Cortex of kidney (tissue), 1 donor: ENCODE measurements around the gene MAPRE3.

Experiments
- DNase-seq: peaks from one replicate; lab custom pipeline; 2025; lab: John Stamatoyannopoulos, UW

Gene MAPRE3

DNA sequence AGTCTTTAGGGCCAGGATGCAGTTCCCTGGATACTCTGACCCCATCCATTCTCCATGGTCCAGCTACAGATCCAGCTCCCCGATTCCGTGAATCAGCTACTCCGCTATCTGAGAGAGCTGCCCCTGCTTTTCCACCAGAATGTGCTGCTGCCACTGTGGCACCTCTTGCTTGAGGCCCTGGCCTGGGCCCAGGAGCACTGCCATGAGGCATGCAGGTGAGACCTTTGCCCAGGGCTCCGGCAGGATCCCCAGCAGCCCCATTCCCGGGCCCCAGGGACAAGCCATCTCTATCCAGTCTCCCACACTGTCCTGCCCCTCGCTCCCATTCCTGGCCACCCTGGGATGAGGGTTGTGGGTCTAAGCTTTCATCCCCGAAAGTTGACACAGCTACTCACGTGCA is 69.8 kb downstream of the MAPRE3 start:
- DNase-seq, result no peak

DNA sequence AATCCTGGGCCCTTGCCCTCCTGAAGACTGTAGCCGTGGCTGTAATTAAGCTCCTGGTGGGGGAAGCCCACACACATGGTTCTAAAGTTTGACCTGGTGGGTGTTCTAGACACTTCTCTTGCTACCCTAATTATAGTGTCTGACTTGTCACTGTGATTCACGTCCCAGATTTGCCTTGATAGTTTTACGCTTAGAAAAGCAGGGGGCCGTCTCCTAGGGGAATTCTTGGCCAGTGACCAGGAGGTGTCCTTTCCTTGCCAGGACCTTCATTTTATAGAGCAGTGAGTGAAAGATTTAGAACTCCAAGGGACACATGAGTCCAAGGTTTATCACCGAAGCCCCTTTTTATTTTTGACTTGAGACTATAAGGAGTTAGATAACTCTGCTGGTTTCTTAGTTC is 71.3 kb downstream of the MAPRE3 start:
- DNase-seq, result no peak

- DNase-seq, result no peak
Observed at GRCh38 chr2:27042159-27042661, 71.8 kb downstream of the MAPRE3 start.

GRCh38 chr2:27042985-27043634 is 72.7 kb downstream of the MAPRE3 start:
- no peak for DNase-seq

- DNase-seq, result no peak
Observed at GRCh38 chr2:27049422-27050280, 79.2 kb downstream of the MAPRE3 start.

DNA sequence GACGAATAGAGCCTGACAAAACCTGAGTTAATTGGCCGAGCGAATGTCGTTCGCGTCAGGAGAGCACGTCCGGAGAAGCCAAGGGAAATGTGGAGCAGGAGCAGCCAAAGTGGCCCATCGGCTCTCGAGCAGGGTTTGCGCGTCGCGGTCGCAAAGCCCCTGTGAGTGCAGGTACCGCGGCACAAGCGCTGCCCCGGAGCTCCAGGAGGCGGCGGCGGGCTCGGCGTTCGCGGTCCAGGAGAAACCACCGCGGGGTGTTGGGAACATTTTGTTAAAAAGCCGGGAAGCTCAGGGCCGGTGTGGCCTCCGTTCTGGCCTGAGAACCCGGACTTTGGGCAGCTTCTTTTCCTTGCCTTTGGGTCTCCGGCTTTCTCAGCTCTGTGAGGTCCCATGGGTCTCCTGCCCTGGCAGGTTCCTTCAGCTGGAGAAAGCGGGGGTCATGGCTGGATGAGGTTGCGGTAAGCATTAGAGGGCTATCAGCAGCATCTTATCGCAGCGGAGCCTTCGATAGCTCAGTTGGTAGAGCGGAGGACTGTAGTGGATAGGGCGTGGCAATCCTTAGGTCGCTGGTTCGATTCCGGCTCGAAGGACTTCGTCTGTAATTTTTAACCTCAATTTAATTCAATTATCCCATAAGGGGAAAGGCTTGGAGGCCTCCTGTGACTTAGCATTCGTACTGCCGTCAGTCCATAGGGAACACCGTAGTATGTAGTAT is 80.0 kb downstream of the MAPRE3 start:
- DNase-seq, result peak; percentile 60

GRCh38 chr2:27050996-27051901 is 80.8 kb downstream of the MAPRE3 start, which contains the start of gene AGBL5:
Gene AGBL5, plus strand, starts transcription at chr2:27051668. Its CDS starts 1,291 bp downstream, at chr2:27052959.
- DNase-seq, result peak; percentile 9

DNA sequence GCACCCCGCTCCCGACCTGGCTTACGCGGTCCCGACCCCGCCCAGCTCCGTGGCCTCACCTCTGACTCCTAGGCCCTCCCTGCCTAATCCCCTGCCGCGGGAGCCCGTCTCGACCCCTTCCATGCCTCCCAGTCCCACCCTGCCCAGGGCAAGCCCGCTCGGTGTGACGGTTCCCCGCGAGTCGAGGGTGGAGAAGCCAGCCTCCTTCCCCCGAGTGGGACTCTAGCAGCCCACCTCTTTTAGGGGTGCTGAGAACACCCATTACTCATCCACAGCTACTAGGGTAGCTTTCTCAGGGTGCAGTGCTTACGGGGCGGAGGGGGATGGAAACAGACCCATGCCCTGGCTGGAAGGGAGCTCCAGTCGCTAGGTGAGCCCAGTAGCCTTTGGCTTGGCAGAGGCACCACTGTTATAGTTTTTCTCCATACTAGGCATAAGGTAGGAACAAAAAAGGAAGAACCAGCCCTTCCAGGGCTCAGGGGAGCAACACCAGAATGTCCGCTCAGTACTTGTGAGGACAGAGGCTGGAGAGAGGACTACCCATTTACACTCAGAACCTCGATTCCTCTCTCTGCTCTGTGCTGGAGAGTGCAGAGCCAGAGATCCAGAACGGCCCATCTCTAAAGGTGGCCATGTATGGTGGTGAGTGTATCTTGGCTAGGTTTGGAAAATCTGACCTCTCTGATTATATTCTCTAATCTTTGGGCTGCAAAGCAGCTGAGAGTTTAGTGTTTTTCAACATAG is 81.6 kb downstream of the MAPRE3 start:
- DNase-seq, result no peak

- DNase-seq, result no peak
Observed at GRCh38 chr2:27053321-27053720, 82.9 kb downstream of the MAPRE3 start.

DNA sequence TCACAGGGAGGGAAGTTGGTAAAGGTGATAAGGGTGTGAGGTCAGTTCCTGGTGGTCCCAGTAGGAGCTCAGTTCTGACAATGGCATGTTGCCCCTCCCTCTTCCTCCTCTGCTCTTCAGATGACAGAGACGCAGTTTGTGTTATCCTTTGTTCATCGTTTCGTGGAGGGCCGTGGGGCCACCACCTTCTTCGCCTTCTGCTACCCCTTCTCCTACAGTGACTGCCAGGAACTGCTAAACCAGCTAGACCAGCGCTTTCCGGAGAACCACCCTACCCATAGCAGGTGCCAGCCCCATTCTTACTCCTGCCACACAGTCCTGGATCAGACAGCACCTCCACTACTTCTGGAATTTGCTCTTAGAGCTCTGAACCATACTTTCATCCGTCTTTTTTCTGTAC is 83.3 kb downstream of the MAPRE3 start:
- DNase-seq, result no peak

GRCh38 chr2:27054721-27055120 is 84.3 kb downstream of the MAPRE3 start:
- no peak for DNase-seq

DNA sequence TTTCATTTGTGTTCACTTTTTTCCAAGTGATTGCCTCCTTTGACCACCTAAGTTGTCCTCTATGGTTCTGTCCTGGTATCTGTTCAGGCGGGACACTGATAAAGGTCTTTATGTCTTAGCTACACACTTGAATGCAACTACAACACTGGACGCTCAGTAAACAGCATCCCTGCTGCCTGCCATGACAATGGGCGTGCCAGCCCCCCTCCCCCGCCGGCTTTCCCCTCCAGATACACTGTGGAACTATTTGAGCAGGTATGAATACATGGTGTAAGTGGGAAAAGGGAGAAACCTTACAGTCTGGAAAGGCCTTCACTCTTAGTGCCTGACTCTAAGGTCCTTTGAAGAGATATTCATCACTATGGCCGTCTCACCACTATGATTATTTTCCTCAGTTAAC is 86.7 kb downstream of the MAPRE3 start:
- DNase-seq, result no peak

DNA sequence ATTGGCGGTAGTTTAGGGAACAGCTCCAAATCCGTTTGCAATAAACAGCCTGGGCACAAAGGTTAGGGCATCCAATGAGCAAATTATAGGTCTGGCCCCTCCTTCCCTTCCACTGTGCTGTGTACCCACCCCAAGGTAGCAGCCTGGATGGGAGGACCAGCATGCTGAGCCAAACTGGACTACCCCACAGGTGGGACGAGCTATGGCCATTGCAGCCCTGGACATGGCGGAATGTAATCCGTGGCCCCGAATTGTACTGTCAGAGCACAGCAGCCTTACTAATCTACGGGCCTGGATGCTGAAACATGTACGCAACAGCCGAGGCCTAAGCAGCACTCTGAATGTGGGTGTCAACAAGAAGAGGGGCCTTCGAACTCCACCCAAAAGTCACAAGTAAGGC is 87.8 kb downstream of the MAPRE3 start:
- DNase-seq, result no peak

DNA sequence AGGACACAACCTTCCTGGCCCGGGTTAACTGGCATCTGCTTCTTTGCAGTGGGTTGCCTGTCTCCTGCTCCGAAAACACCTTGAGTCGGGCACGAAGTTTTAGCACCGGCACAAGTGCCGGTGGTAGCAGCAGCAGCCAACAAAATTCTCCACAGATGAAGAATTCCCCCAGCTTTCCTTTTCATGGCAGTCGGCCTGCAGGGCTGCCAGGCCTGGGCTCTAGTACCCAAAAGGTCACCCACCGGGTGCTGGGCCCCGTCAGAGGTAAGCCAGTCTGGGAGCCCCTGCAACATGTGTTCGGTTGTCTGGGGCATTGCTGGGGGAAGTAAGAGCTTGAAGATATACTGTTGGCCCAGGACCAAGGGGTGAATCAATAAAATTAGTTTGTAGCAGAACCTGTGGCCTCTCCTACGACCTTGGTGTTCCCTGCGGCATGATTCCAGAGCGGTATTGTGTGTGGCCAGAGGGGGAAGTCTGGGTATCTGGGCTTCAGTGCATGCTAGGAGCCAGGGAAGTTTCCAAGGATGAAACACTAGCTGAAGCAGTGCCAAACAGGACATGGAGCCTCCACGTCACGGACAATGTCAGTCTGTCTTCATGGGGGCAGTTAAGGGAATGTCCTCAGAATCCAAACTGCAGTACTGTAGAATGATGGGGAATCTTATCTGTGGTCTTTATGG is 88.8 kb downstream of the MAPRE3 start:
- DNase-seq, result no peak

DNA sequence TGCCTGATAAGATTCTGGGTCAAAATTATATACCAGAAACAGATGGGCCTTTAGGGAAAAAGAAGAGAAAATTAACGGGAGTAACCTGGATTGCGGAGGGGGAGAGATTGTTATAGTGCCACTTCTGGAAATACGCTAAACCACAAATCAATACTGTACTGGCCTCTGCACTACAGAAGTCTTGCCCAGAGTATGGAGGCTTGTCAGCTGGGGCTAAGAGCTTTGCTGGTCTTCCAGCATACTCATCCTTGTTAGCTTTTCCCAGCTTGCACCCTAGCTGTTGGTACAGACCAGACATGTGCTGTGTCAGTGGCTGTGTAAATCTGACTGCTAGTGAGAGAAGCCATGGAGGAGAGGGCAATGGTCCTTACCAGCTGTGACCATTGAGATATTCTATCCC is 89.9 kb downstream of the MAPRE3 start:
- no peak for DNase-seq

- DNase-seq, result no peak
Observed at GRCh38 chr2:27065128-27065527, 94.7 kb downstream of the MAPRE3 start.

GRCh38 chr2:27067385-27067784 is 96.9 kb downstream of the MAPRE3 start:
- DNase-seq, result no peak

GRCh38 chr2:27069436-27069835 is 99.0 kb downstream of the MAPRE3 start:
- DNase-seq, result no peak

GRCh38 chr2:27069961-27070618 is 99.7 kb downstream of the MAPRE3 start:
- no peak for DNase-seq
